DND-41 (cell line): ENCODE data around the gene PIN4.

Source experiments
- EZH2 ChIP-seq: IDR thresholded peaks from 3 replicates; pipeline ENCODE4 v1.6.1; 2012; ENCODE audit warnings: borderline replicate concordance, low read depth, mild to moderate bottlenecking, moderate library complexity, low read length, inconsistent platforms; ENCODE audit not compliant: severe bottlenecking
- TF ChIP-seq, protein P1 (sequence below): IDR thresholded peaks from 2 replicates; pipeline ENCODE4 v1.5.1; 2012; ENCODE audit warnings: borderline replicate concordance, low read length, moderate library complexity, mild to moderate bottlenecking; ENCODE audit not compliant: poor library complexity, severe bottlenecking; ENCODE audit errors: extremely low read depth

GRCh38 chrX:72245461-72246089, 64.0 kb downstream of the PIN4 start:
- TF ChIP-seq, protein P1, sequence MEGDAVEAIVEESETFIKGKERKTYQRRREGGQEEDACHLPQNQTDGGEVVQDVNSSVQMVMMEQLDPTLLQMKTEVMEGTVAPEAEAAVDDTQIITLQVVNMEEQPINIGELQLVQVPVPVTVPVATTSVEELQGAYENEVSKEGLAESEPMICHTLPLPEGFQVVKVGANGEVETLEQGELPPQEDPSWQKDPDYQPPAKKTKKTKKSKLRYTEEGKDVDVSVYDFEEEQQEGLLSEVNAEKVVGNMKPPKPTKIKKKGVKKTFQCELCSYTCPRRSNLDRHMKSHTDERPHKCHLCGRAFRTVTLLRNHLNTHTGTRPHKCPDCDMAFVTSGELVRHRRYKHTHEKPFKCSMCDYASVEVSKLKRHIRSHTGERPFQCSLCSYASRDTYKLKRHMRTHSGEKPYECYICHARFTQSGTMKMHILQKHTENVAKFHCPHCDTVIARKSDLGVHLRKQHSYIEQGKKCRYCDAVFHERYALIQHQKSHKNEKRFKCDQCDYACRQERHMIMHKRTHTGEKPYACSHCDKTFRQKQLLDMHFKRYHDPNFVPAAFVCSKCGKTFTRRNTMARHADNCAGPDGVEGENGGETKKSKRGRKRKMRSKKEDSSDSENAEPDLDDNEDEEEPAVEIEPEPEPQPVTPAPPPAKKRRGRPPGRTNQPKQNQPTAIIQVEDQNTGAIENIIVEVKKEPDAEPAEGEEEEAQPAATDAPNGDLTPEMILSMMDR, result peak; percentile 74
- TF ChIP-seq EZH2, result no peak
